Ovary (tissue), 9 donors: ENCODE measurements around the gene STK32C. TPM values are rescaled to one million over a fixed set of nuclear protein-coding genes. Genes with fewer than 3 reads are reported as not detected.
"Not testable (repeated sequence)": the region's sequence is repeated elsewhere in the genome, so short reads cannot be mapped to it uniquely, and the experiment has no call there.

ENCODE experiments used
- DNase-seq, 5 donors: peaks; one replicate each; pipeline ENCODE4 v3.0.0-alpha.2; 2019 to 2020
- H3K27ac ChIP-seq, 2 donors: fragments of 200-600 bp; one replicate each; pipeline versions ENCODE4 v1.5.1 to v1.8.0; 2019 to 2022
- H3K27me3 ChIP-seq: fragments of 200-600 bp; one replicate; pipeline ENCODE4 v1.8.0; 2022
- H3K36me3 ChIP-seq: fragments of 200-600 bp; sonication (generic); one replicate; pipeline ENCODE4 v1.5.1; 2019
- H3K4me1 ChIP-seq: one replicate; pipeline ENCODE4 v1.8.1; 2013; ENCODE audit warnings: mild to moderate bottlenecking, moderate library complexity; ENCODE audit not compliant: insufficient read depth
- H3K4me3 ChIP-seq: fragments of 200-600 bp; sonication (generic); one replicate; pipeline ENCODE4 v1.5.1; 2017
- H3K9me3 ChIP-seq, 2 donors: fragments of 200-600 bp in 1 of 2; sonication (generic) in 1 of 2; one replicate each; pipeline versions ENCODE4 v1.5.1 to v1.8.1; 2013 to 2019; ENCODE audit warnings: mild to moderate bottlenecking in 1 of 2, moderate library complexity in 1 of 2
- EP300 ChIP-seq: sonication (generic); formaldehyde crosslinking; IDR thresholded peaks from one replicate; pipeline ENCODE4 v1.6.1; 2017; ENCODE audit warnings: antibody characterized with exemption
- POLR2A ChIP-seq: fragments of 450-650 bp; IDR thresholded peaks from one replicate; pipeline ENCODE4 v1.6.1; 2017; ENCODE audit warnings: antibody characterized with exemption, mild to moderate bottlenecking, moderate library complexity
- WGBS, 3 donors: extraction: QIAGEN DNeasy Blood & Tissue Kit in 1 of 3; methylation state at CpG; one replicate each; pipeline versions ENCODE4 v1.1.5 to v1.1.7; 2013 to 2017; 5-methylcytosine and 5-hydroxymethylcytosine counted together
- intact Hi-C, 4 donors: fragments of 100-400 bp; cut with DNase I; formaldehyde crosslinking; loops; one replicate each; pipeline versions ENCODE4 v1.11.0 to v1.15.1; 2022 to 2023
- polyA plus RNA-seq, 2 donors: library from polyadenylated mRNA; stranded (reverse); fragments of 200-250 nt in 1 of 2; fragments of 350-450 nt in 1 of 2; fragmentation: Illumina TruSeq in 1 of 2; extraction: RNeasy Lipid Tissue Mini Kit (QIAGEN cat#74804) in 1 of 2; gene quantifications; one replicate each; pipeline ENCODE4 v1.2.3, GENCODE V29; 2013 to 2014
- total RNA-seq, 7 donors: library from RNA; depleted of rRNA in 2 of 7; stranded (reverse); fragments of >200 nt in 2 of 7; fragmentation: NEBNext Ultra II Directional in 3 of 7; extraction: Animal tissue kit (Norgen Biotek cat#: 25700) in 3 of 7; gene quantifications; one replicate each; pipeline versions ENCODE4 v1.1.0 to v1.2.4, GENCODE V29; 2016 to 2023
- TF ChIP-seq, protein P1 (sequence below), 3 donors: fragments of 450-650 bp in 2 of 3; fragments of 200-600 bp in 1 of 3; IDR thresholded peaks; one replicate each; pipeline versions ENCODE4 v1.5.1 to v1.8.0; 2016 to 2022; ENCODE audit warnings: antibody characterized with exemption in 3 of 3, mild to moderate bottlenecking in 1 of 3
- donor health status: DM: no; HTN: no; CAD: no; lungs with moderate emphysema.
- donor health status: DM: no; HTN: no; CAD: no.
- donor health status: Bipolar disorder and iron deficiency.
- donor health status: DM: yes; HTN: yes; CAD: no.
- donor health status: DM: no; HTN: no; CAD: no.
- donor health status: DM: yes; HTN: yes; CAD: no.

The STK32C gene
- total and polyA plus RNA-seq, 9 donors, result 2.6 to 13.8 (median 8.8) TPM

- no peaks in the 10 kb centered on the region for H3K36me3 ChIP-seq
- no peak overlapping the region for H3K27ac ChIP-seq
- no peaks in the 10 kb centered on the region for H3K27me3 ChIP-seq
- DNase-seq, result no peak
- 57 to 62% (median 61%) methylated on average over 13 to 21 of the region's 21 CpGs for WGBS, 3 donors
- H3K9me3 ChIP-seq, result no peaks in the 10 kb centered on the region
- H3K4me1 ChIP-seq, result no peaks in the 10 kb centered on the region
- intact Hi-C loops, result loop anchor here (2.0 to 10.0 kb wide), 9 partner anchors 130 to 422 kb away; no protein-coding TSS in a partner anchor
- no peak for TF ChIP-seq EP300
- TF ChIP-seq POLR2A, result no peak
- TF ChIP-seq, protein P1, sequence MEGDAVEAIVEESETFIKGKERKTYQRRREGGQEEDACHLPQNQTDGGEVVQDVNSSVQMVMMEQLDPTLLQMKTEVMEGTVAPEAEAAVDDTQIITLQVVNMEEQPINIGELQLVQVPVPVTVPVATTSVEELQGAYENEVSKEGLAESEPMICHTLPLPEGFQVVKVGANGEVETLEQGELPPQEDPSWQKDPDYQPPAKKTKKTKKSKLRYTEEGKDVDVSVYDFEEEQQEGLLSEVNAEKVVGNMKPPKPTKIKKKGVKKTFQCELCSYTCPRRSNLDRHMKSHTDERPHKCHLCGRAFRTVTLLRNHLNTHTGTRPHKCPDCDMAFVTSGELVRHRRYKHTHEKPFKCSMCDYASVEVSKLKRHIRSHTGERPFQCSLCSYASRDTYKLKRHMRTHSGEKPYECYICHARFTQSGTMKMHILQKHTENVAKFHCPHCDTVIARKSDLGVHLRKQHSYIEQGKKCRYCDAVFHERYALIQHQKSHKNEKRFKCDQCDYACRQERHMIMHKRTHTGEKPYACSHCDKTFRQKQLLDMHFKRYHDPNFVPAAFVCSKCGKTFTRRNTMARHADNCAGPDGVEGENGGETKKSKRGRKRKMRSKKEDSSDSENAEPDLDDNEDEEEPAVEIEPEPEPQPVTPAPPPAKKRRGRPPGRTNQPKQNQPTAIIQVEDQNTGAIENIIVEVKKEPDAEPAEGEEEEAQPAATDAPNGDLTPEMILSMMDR (IDR thresholded peaks at IDR 0.05), result no peak
- no peak overlapping the region for H3K4me3 ChIP-seq
Measured at GRCh38 chr10:132222726-132223125, 85.0 kb downstream of the STK32C start.

DNA sequence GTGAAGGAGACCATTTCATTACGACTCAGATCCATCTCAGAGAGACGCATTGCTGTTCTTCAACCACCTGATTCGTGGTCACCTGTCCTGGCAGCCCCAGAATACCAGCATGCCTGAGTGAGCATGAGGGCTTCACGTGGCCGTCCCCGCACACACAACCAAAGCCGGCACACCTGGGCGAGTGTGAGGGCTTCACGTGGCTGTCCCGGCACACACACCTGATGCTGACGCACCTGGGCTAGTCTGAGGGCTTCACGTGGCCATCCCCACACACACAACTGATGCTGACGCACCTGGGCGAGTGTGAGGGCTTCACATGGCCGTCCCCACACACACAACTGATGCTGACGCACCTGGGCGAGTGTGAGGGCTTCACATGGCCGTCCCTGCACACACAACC, 86.8 kb downstream of the STK32C start:
- not testable (repeated sequence) for H3K36me3 ChIP-seq, H3K27ac ChIP-seq, H3K4me1 ChIP-seq, H3K4me3 ChIP-seq, H3K9me3 ChIP-seq, DNase-seq, H3K27me3 ChIP-seq
- intact Hi-C loops, result loop anchor here (5.0 to 10.0 kb wide), 6 partner anchors 131 to 424 kb away; no protein-coding TSS in a partner anchor
- 87 to 93% (median 91%) methylated on average over 18 of the region's 18 CpGs for WGBS, 3 donors

- Histone ChIP-seq H3K27ac (no peak overlapping the region), H3K4me3 (no peak overlapping the region), H3K36me3 (no peaks in the 10 kb centered on the region), H3K9me3 (peaks cover 0 to 3% of the 10 kb centered on the region in 2 donors), H3K27me3 (no peaks in the 10 kb centered on the region), H3K4me1 (no peaks in the 10 kb centered on the region)
- intact Hi-C loops, result loop anchor here (5.0 to 10.0 kb wide), 6 partner anchors 132 to 425 kb away; no protein-coding TSS in a partner anchor
- TF ChIP-seq, protein P1 (IDR thresholded peaks at IDR 0.05), result no peak
- TF ChIP-seq POLR2A, result no peak
- no peak for DNase-seq
- WGBS, 3 donors, result 86 to 91% (median 86%) methylated on average over 9 of the region's 9 CpGs
Measured at GRCh38 chr10:132220061-132220460, 87.7 kb downstream of the STK32C start.

DNA sequence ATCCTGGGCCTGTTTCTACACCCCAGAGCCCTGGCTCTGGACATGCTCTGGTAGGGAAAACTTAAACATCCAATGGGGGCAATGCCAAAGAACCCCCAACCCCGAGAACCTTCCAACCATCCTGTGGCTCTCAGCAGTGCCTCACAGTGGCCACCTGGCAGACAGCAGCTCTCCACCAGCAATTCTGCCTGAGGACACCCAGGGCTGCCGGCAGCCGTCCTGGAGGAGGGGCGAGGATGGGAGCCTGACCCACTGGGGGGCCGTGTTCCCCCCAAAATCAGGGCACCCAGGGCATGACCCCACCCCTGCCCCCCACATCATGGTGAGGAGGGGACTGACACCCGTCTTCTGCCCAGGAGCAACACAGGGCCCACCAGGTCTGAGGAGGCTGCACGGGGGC, 88.3 kb downstream of the STK32C start:
- H3K36me3 ChIP-seq, result no peaks in the 10 kb centered on the region
- intact Hi-C loops, result no loop called here
- 74 to 87% (median 80%) methylated on average over 6 to 7 of the region's 7 CpGs for WGBS, 3 donors

GRCh38 chr10:132216441-132216840, 91.3 kb downstream of the STK32C start:
- H3K4me3 ChIP-seq, intact Hi-C loops, H3K27me3 ChIP-seq, H3K36me3 ChIP-seq, H3K4me1 ChIP-seq, H3K27ac ChIP-seq, DNase-seq, H3K9me3 ChIP-seq: not testable (repeated sequence)
- 74 to 96% (median 90%) methylated on average over 3 of the region's 3 CpGs for WGBS, 3 donors

More for the DNA sequence above, 88.3 kb downstream of the STK32C start:
- TF ChIP-seq POLR2A (no peak), EP300 (no peak)
- TF ChIP-seq, protein P1 (IDR thresholded peaks at IDR 0.05), result no peak
- H3K27me3 ChIP-seq, result no peaks in the 10 kb centered on the region
- H3K4me3 ChIP-seq, result no peak overlapping the region
- H3K4me1 ChIP-seq, result no peaks in the 10 kb centered on the region
- H3K9me3 ChIP-seq, result peaks cover 0 to 3% of the 10 kb centered on the region in 2 donors
- no peak overlapping the region for H3K27ac ChIP-seq
- no peak for DNase-seq
